K562 (cell line): ENCODE results near the gene TACR2. TPM values are rescaled to one million over a fixed set of nuclear protein-coding genes. Genes with fewer than 3 reads are reported as not detected.

ENCODE experiments used
- ATF1 ChIP-seq, 2 experiments: fragments of 450-650 bp in 1 of 2; IDR thresholded peaks; 2 replicates each; pipeline ENCODE4 v1.6.1; 2016; ENCODE audit warnings: missing compliant biosample characterization in 1 of 2, missing genetic modification characterization in 1 of 2
- CHCHD3 ChIP-seq: fragments of 250-450 bp; sonication (Bioruptor Pico); IDR thresholded peaks from 2 replicates; pipeline ENCODE4 v2.1.2; 2022; ENCODE audit warnings: mild to moderate bottlenecking
- HDAC8 ChIP-seq: fragments of 450-650 bp; IDR thresholded peaks from 2 replicates; pipeline ENCODE4 v1.6.1; 2016; ENCODE audit warnings: mild to moderate bottlenecking, missing genetic modification characterization, moderate library complexity, missing compliant biosample characterization
- HMGN3 ChIP-seq: IDR thresholded peaks from 2 replicates; pipeline ENCODE4 v1.6.1; 2011; ENCODE audit warnings: borderline replicate concordance, low read depth, mild to moderate bottlenecking, mixed read lengths, low read length; ENCODE audit not compliant: insufficient read length; ENCODE audit errors: extremely low read depth
- MGA ChIP-seq: fragments of 450-650 bp; IDR thresholded peaks from 2 replicates; pipeline ENCODE4 v1.6.1; 2016; ENCODE audit warnings: mild to moderate bottlenecking, moderate library complexity
- NR4A1 ChIP-seq, 2 experiments: fragments of 250-450 bp in 1 of 2; fragments of 450-650 bp in 1 of 2; sonication (Bioruptor Pico) in 1 of 2; IDR thresholded peaks; 2 replicates each; pipeline versions ENCODE4 v1.4.0 to v1.6.1; 2016 to 2020; ENCODE audit warnings: mild to moderate bottlenecking in 2 of 2, missing compliant biosample characterization in 1 of 2, missing genetic modification characterization in 1 of 2, moderate library complexity in 1 of 2
- polyA plus RNA-seq, 8 experiments: library from polyadenylated mRNA; depleted of rRNA in 4 of 8; stranded (reverse) in 5 of 8; unstranded in 3 of 8; fragments of >200 nt; fragmentation: Nextera tagmentation in 2 of 8; fragmentation: Illumina TruSeq in 1 of 8; extraction: Ambion mirVana in 2 of 8; extraction: Trizol in 1 of 8; gene quantifications; 2 replicates each; pipeline versions ENCODE4 v1.2.1 to v1.2.3, GENCODE V29; 2011 to 2014; ENCODE audit warnings: inconsistent platforms in 1 of 8, missing spikeins in 1 of 8
- total RNA-seq, 7 experiments: library from RNA; depleted of rRNA in 6 of 7; stranded (reverse); fragments of >200 nt in 6 of 7; fragmentation: Illumina TruSeq in 2 of 7; extraction: Trizol in 2 of 7; gene quantifications; 2 replicates each; pipeline versions ENCODE4 v1.2.1 to v1.2.3, GENCODE V29; 2011 to 2021; ENCODE audit warnings: low replicate concordance in 1 of 7

The TACR2 gene
- total and polyA plus RNA-seq, 9 of the 15 experiments (the other 6 are each of a cell fraction or from before 2014, with no cell fraction given), result not detected

GRCh38 chr10:69409176-69409495, 7.6 kb downstream of the TACR2 start (continued):
- TF ChIP-seq ATF1 (CRISPR knock-in tag; IDR thresholded peaks at IDR 0.05), result no peak
- 0 out of 2 replicates have a peak, but pooled peaks have one; percentile 79 for TF ChIP-seq ATF1 (tag; IDR thresholded peaks at IDR 0.05)
- TF ChIP-seq HDAC8 (tag), result peak; percentile 28; the same call in 1 of the 2 replicates
- TF ChIP-seq HMGN3, result no peak
- 0 out of 2 replicates have a peak, but pooled peaks have one; percentile 34 for TF ChIP-seq CHCHD3 (CRISPR knock-in tag)
- TF ChIP-seq NR4A1 (CRISPR knock-in tag; IDR thresholded peaks at IDR 0.05), result no peak
- 0 out of 2 replicates have a peak, but pooled peaks have one; percentile 2 for TF ChIP-seq NR4A1 (tag; IDR thresholded peaks at IDR 0.05)
- peak; percentile 49 for TF ChIP-seq MGA
